Stimulated activated CD4-positive, alpha-beta T cell treated with anti-CD3 and anti-CD28 coated beads, Interleukin-4, amount 100 ng/mL, for 24 hours (primary cell): ENCODE data around the gene ITPR2.
"Not testable (repeated sequence)": the region's sequence is repeated elsewhere in the genome, so short reads cannot be mapped to it uniquely, and the experiment has no call there.

Source experiments
- DNase-seq: peaks from one replicate; pipeline ENCODE4 v3.0.0-alpha.2; 2020

Gene ITPR2

DNA sequence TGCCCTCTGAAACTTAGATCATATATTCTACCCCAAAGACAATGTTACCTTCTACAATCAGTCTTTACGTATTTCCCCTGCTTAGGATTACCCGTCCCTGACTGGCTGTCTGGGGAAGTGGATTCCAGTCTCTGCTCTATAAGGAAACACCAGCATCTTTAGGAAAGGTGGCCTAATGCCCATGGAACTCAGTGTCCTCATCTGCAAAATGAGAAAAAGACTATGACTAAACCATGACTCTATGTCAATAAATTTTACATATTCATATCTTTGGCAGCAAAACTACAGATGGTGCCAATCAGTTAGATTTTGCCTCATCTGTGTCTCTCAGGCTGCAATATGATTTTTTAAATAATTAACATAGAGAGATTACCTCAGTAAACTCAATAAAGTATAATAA, 133.8 kb downstream of the ITPR2 start:
- DNase-seq: no peak

DNA sequence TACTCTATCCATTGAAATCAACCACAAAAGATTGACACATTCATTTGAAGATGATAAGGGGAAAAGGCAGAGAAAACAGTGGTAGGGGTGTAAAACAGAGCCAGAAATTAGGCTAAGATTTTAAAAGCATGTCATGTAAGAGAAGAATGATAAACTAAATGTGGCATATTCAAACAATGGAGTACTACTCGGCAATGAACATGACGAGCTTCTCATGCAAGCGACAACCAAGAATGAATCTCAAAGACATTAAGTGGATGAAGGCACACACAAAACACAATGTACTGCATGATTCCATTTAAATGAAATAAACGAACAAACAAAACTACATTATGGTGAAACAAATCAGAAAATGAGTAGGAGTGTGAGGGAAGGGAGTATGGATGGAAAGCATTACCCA, 134.8 kb downstream of the ITPR2 start:
- no peak for DNase-seq

DNA sequence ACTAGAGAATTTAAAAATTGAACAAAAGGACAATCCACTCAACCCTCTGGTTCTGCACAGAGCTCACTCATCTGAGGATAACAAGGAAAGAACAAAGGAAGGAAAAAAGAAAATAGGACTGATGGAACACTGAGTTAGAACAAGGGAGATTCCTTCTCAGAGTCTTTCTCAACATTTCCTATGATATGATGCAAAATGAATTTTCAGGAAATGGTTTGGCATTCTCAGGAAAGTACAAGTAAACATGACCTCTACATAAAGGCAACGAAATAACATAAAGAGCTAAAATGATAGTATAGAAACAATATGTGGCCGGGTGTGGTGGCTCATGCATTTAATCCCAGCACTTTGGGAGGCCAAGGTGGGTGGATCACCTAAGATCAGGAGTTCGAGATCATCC, 135.8 kb downstream of the ITPR2 start:
- DNase-seq: no peak

DNA sequence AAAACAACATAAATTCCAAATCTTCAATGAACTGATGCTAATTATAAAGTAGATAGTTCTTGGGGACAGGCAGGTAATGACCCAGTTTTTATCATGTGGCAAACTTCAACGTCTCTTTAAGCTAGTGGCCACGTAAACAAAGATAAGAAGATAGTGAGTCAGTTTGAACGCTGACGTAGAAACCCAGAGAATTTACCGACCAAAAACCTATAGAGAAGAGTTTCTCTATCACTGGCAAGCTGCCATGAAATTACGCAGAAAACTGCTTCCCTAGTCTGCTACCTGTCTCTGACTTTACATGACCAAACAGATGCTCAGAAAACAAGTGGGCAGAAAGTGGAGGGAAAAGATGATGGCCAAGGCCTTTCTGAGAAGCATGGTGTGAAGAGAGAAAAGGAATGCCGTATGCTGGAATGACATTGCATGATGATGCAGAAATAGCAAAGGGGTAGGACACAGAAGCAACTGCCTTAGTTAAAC, 136.3 kb downstream of the ITPR2 start:
- no peak for DNase-seq

DNA sequence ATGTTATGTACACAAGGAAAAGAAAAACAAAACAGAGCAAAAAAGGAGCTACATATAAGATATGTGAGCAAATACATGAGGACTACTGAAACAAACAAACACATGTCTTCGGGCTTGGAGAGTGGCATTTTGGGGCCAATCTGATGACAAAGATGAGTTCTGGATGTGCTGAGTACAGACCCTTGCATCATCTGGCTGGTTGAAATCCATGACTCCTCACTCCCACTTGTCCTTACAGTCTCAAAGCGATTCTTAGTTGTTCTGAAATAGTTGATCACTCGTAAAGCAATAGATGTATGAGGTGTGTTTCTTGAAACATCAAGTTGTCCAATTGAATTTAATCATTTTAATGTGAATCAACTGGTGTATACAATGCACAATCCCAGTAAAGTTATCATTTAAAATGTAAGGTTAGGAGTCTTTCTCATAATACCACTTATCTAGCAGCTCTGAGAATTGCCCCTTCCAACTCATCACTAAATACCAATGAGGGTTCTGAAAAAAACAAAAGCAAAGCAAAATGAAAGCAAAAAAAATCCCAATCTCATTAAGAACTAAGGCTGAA, 136.9 kb downstream of the ITPR2 start:
- DNase-seq: no peak

DNA sequence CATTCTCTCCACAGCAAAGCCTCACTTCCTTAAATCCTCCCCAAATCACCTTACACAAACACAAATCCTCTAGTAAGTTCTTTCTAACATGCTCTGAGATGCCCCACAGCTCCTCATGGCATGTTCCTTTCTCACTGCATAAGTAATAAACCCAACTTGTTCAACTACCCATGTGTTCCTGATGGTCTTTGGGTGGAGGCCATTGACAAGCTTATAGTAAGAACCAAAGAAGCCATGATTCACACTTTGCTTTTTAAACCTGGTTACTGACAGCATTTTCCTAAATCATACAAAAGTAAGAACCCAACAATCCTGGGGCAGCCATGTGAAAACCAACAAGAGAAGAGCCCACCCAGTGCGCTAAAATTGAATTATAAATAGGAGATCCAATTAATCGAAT, 138.6 kb downstream of the ITPR2 start:
- DNase-seq: no peak

DNA sequence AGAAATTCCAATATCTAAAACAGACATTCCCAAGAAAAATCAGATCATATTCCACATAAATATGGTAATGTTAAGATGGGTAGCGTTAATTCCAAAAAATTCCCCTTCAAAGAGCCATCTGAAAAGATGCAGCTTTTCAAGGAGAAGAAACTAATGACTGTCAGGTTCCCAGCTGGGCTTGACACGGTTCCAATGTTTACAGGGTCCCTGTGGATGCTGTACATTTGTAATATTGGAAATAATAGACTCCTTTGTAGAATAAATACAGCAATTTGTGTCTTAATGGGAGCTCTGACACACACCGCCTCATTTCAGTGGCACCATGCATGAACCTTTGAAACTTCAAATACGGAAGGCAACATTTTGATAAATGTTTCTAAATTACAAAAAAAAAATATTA, 140.6 kb downstream of the ITPR2 start:
- no peak for DNase-seq

DNA sequence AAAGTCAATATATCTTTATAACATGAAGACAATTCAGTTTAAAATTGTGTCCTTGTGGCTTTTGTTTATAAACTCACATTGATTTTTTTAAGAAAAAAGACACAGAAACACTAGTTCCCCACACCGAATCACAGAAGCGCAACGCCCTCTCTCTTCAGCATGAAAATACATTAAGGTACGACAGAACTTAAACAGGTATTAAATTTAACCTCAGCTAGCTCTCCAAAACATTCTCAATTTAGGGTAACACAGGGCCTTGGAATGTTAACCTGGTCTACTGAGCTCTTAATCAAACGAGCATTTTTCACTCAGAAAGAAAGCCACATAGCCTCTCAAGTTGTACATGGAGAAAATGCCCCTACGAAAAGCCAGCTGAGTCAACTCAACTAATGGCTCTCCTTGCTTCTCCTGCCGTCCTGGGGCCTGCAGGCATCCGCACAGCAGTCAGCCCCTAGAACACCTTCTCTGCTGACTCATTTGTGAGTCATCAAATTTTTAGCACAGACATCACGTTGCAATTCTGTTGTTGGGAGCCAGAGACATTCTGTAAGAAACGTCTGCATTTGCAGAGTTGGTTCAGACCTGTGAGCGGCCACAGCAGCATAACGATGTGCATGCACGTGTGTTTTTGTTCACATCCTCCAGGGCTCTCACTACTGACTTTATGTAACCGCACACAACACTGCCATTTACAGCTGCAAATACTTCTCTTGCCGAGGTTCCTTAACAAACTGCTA, 141.6 kb downstream of the ITPR2 start:
- no peak for DNase-seq

DNA sequence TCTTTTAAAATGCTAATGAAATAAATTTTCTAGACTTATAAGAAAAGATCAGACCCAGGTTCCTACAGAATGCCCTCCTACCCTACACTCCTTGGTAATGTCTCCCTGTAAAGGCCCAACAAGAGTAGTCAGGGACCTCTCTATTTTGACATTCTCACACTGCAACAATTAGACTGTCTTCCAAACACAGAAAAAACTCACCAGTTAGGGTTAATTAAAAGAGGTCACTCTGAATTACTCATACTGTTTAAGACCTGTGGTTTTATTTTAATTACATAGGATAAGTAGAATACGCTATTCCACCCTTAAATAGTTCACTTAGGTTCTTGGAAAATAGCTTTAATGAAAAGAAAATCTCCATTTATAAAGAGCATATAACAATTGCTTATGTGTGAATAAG, 142.4 kb downstream of the ITPR2 start:
- no peak for DNase-seq

DNA sequence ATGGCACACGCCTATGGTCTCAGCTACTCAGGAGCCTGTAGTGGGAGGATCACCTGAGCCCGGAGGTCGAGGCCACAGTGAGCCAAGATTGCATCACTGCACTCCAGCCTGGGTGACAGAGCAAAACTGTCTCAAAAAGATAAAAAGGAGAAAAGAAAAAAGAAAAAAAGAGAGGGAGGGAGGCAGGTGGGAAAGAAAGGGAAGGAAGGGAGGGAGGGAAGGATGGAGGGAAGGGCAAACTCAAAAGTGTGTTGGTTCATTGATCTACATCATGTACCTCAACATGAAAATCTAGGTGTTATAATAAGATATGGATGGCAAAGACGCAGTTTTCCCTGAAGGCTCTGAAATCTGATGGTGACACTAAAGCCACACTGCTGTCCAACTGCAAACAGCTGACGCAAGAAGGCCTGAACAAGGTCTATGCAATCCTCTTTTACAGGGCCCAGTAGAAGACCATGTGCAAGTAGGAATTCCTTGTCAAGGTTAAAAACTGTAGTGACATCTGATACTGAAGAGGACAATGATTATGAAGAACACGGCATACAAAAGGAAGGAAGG, 143.6 kb downstream of the ITPR2 start:
- DNase-seq: no peak

DNA sequence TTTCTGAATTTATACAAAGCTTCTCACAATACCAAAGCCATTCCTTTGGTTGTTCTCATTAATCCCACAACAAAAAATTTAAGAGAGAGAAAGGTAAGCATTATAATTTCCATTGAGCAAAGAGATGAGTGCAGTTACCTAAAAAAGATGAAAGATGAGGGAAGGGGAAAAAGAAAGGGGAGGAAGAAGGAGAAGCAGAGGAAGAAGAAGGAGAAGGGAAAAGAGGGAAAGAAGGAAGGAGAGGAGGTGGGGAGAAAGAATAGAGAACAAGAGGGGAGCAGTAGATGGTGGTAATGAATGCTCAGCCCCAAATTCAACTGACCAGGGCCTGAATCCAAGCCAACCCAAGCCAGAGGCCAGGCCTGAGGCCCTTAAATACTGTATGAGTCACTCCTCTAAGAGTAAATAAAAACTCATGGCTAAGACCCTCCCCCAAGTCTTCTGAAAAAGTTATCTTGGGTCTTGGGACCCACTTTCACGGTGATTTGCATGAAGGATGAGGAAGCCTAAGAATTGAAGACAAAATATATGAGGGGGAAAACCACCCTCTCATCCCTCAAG, 144.6 kb downstream of the ITPR2 start:
- no peak for DNase-seq

DNA sequence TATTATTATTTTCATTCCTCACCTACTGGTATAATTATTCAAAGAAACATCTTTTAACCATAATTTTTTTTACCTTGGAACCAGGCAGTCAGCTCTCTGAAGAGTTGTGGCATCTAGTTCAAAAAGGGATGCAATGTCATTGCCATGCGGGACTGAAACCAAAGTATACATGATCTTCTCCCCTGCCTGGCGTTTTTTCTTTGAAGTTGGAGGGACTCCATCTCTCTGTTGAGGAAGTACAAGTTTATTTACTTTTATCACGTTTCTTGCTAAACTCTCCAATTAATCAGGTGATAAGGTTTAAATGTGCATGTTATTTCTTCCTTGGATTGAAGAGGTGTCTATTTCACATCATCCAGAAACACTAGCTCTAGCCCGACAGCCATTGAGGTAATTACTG, 146.6 kb downstream of the ITPR2 start:
- DNase-seq: no peak

DNA sequence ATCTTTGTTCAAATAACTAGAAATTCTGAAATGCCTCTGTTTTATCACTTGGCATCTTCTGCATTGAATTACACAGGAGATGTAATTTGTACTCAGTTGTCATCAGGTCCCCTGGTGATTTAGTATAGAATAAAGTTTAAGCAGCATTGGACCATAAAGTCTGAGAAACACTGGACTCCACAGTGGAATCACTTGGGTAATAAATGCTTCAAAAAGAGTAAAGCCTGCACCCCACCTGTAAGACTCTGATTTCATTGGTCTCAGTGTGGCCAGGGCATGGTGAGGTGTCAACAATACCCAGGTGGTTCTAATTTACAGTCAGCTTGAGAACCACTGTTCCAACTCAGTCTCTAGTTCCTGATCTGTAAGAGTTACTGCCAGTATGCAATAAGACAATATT, 148.9 kb downstream of the ITPR2 start:
- no peak for DNase-seq

DNA sequence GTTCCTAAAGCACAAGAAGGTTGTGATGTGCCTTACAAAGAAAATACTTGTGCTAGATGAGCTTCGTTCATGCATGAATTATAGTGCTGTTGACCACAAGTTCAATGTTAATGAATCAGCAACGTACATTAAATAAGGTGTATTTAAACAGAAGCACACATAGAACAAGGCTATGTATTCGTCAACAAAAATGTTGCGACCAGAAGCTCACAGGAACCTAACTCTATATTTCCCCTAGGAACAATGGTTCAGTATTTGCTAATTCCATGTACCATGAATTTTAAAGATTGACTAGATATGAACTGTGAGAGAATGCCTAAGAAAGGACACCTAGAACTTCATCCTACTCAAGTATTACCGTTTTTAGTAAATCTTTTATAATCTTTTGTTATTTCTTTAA, 149.6 kb downstream of the ITPR2 start:
- DNase-seq: no peak

DNA sequence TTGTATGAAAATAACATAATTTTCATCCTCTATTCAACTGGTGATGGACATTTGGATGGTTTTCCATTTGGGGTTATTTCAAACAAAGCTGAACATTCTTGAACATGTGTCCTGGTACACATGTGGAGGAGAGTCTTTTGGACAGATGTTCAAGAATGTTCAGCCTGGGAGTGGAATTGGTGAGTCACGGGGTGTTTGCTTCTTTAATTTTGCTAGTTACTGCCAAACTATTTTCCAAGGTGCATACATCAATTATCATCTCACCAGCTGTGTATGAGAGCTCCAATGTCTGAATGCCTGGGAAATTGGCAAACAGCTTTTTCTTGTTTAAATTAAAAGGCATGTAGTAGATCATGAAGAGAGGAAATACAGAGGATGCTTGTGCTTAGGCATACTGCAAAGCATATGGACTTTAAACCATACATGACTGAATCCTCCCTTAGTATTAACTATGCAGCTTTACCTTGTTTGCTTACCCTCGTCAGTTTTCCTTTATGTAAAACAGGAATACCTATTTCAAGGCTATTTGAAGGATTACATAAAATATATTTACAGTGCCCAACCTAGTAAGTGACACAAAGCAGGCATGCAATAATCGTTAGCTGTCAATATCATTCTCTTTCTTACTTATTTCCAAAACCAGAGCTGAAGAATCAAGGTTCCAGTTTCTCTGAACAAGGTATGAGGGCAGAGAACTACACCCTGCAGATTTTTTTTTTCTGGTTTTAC, 152.1 kb downstream of the ITPR2 start:
- DNase-seq: no peak

DNA sequence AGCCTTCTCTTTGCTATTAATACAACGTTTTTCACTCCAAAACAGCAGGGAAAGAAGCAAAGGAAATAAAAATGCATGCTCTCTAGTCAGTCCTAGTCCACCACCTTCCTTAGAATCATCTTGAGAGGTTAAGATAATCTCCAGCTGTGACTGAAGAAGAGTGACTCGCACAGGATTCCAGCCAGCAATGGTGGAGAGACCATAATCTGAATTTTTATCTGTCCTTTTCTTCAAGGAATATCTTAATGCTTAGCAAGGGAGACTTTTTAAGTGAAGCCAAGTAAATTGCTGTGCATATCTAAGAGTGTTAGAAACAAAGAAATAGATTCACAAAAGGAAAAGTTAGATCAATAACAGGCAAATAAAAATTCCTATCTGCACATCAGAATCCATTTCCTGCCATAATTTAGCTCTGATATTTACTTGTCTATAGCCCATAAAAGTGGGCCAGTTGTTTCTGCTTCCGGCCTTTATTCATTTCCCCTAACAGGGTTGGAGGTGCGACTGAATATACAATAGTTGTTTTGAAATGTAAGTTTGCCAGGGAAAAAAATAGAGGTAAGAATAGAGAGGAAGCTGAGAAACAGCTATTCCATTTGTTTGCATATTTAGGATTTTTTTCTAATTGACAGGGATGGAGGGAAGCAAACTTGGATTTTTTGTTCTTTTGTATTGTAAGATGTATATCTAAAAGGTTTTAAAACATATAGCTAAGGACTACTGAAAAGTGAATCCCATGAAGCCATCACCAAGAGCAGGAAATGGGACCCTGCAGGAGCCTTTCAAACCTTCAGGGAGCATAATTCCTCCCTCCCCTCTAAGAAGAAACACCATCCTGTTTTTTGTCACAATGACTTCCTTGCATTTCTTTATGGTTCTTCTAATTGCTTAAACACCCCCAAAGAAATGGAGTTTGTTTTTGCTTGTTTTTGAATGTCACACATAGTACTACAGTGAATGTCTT, 154.0 kb downstream of the ITPR2 start:
- no peak for DNase-seq

DNA sequence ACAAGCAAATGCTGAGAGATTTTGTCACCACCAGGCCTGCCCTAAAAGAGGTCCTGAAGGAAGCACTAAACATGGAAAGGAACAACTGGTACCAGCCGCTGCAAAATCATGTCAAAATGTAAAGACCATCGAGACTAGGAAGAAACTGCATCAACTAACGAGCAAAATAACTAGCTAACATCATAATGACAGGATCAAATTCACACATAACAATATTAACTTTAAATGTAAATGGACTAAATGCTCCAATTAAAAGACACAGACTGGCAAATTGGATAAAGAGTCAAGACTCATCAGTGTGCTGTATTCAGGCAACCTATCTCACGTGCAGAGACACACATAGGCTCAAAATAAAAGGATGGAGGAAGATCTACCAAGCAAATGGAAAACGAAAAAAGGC, 161.5 kb downstream of the ITPR2 start:
- DNase-seq: not testable (repeated sequence)

DNA sequence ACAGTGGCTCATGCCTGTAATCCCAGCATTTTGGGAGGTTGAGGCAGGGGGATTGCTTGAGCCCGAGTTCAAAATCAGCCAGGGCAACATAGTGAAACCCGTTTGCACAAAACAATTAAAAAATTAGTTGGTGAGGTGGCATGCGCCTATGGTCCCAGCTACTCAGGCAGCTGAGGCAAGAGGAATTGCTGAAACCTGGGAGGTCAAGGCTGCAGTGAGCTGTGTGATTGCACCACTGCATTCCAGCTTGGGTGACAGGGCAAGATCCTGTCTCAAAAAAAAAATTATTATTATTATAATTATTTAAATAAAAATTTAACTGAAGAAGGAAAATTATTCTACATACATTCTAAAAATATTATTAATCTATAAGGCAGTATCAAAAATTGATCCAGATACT, 164.1 kb downstream of the ITPR2 start:
- DNase-seq: no peak

DNA sequence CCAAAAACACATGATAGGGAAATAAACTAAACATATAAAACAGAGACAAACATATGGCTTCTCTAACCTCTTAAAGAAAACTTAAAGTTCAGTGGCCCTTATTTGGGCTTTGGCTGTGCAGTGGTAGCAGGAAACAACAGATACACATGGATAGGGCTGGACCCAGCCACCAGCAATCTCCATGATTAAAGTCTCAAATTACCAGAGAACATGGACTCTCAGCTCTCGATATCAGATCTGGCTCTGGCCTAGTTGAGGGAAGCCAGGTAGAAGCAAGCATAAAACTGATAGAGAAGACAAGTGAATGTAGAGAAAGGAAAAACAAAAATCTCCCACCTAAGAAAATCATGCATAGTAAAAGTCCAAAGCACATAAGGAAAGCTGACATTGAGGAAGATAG, 164.8 kb downstream of the ITPR2 start:
- DNase-seq: no peak

DNA sequence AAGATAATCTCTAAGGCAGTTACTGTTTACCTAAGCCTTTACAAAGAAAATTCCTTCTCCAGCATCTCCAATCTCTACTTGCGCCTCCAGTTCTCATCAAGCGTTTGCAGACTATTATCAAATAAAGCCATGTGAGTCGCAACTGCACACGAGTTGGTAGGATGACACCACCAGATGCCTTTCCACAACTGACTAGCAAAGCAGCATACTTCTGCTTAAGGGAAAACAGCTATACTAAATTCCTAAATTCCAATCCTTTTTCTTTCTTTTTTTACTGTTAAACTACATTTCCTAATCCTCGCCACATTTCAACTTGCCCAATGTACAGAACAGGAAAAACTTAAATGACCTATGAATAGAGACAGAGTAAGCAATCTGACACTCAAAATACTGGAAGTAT, 166.7 kb downstream of the ITPR2 start:
- no peak for DNase-seq

DNA sequence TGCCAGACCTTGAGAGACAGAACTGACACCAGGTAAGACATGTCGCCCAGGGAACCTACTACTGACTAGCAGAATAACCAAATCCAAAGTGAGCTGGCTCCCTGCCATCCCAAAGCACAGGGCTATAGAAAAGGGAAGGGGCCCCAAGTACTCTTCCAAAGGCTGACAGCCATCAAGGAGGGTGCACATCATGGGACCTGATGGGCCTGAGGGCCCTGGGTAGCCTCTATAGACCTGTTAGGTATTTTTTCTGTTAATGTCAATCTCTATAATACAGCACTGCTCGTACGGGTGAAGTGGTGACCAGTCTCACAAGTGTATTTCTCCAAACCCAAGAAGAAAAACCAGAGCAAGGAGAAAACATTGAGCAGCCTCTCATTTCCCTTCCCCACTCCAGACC, 171.6 kb downstream of the ITPR2 start:
- no peak for DNase-seq

DNA sequence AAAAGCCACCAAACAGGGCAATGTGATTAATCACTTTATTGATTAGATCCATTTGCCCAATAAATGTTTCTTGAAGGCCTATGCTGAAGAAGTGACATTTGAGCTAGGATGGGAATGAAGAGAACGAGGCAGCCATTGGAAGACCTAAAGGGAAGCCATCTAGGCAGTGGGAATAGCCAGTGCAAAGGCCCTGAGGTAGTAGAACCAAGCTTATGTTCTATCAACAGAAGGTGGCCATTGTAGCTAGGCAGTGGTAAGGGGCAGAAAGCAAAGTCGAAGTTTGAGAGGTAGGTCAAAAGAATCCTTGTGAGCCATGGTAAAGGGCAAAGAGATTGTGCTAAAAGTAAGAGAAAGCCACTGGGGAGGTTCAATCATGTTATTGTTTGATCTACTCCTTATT, 173.1 kb downstream of the ITPR2 start:
- no peak for DNase-seq
